Activated CD4-positive, alpha-beta T cell treated with anti-CD3 and anti-CD28 coated beads, Interleukin-2, amount 10 ng/mL, durations not matched to agents 7 days and 5 days (primary cell): ENCODE measurements around the gene NEK1. TPM values are rescaled to one million over a fixed set of nuclear protein-coding genes. Genes with fewer than 3 reads are reported as not detected.
"Not testable (repeated sequence)": the region's sequence is repeated elsewhere in the genome, so short reads cannot be mapped to it uniquely, and the experiment has no call there.

ENCODE experiments used
- CTCF ChIA-PET: fragments of 350-600 bp; sonication (Branson Sonifier 250); formaldehyde crosslinking; loops from one replicate; lab custom pipeline; 2021; ENCODE audit warnings: antibody characterized with exemption; lab: Charles Lee
- POLR2A ChIA-PET: fragments of 350-600 bp; sonication (Branson Sonifier 250); formaldehyde crosslinking; loops from one replicate; lab custom pipeline; 2021; ENCODE audit warnings: antibody characterized with exemption; lab: Charles Lee
- DNase-seq: peaks from one replicate; pipeline ENCODE4 v3.0.0-alpha.2; 2020
- H3K27ac Mint-ChIP-seq: one replicate; pipeline ENCODE4 v1.8.0; 2021; ENCODE audit warnings: mild to moderate bottlenecking, moderate library complexity, mixed read lengths
- H3K27me3 Mint-ChIP-seq: one replicate; pipeline ENCODE4 v1.8.0; 2021; ENCODE audit warnings: mixed read lengths
- H3K36me3 Mint-ChIP-seq: one replicate; pipeline ENCODE4 v1.8.0; 2021; ENCODE audit warnings: low read depth, mixed read lengths
- H3K4me1 Mint-ChIP-seq: one replicate; pipeline ENCODE4 v1.8.0; 2021; ENCODE audit warnings: mixed read lengths
- H3K4me3 Mint-ChIP-seq: one replicate; pipeline ENCODE4 v1.8.0; 2021; ENCODE audit warnings: mild to moderate bottlenecking, moderate library complexity, mixed read lengths
- H3K9me3 Mint-ChIP-seq: one replicate; pipeline ENCODE4 v1.8.0; 2021; ENCODE audit warnings: mixed read lengths
- total RNA-seq, 2 experiments: library from RNA; stranded (reverse); gene quantifications; one replicate each; pipeline ENCODE4 v1.2.3, GENCODE V29; 2021

NEK1 gene
- total RNA-seq, 2 experiments from 2014 or later, result 15.1 to 15.4 TPM

DNA sequence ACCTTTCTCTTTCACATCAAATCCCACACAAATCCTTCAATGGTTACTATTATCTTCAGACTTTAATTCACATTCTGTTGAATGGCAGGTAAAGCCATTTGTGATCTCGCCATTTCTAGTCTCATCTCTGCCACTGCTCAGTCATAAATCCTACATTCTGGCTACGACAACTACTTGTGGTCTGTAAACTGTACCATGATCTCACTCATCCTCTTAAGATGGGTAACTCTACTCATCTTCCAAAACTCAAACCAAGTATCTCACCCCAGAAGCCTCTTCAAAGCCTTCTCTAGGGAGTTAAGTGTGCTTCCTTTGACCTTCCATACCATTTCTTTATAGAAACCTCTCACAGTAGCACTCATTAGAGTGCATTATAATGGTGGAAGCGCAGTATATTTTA lies 101.8 kb downstream of the NEK1 start:
- CTCF ChIA-PET, result interaction anchor here (0.6 kb wide), 1 partner anchor 42 kb away, joined by 3 read pairs; no protein-coding TSS in a partner anchor
- no peaks in the 10 kb centered on the region for H3K27me3 Mint-ChIP-seq

GRCh38 chr4:169506903-169507302 lies 105.5 kb downstream of the NEK1 start:
- DNase-seq, result no peak
- no peak overlapping the region for H3K27ac Mint-ChIP-seq
- POLR2A ChIA-PET, result no interaction called here
- peaks cover 26% of the 10 kb centered on the region for H3K36me3 Mint-ChIP-seq
- no peaks in the 10 kb centered on the region for H3K4me1 Mint-ChIP-seq
- CTCF ChIA-PET, result no interaction called here
- no peak overlapping the region for H3K4me3 Mint-ChIP-seq
- peaks cover 18% of the 10 kb centered on the region for H3K9me3 Mint-ChIP-seq
- no peaks in the 10 kb centered on the region for H3K27me3 Mint-ChIP-seq

More for the DNA sequence above, 101.8 kb downstream of the NEK1 start:
- POLR2A ChIA-PET, result no interaction called here
- H3K9me3 Mint-ChIP-seq, result no peaks in the 10 kb centered on the region
- DNase-seq, result no peak
- no peaks in the 10 kb centered on the region for H3K4me1 Mint-ChIP-seq
- H3K36me3 Mint-ChIP-seq, result peaks cover 3% of the 10 kb centered on the region
- H3K27ac Mint-ChIP-seq, result no peak overlapping the region
- H3K4me3 Mint-ChIP-seq, result no peak overlapping the region

DNA sequence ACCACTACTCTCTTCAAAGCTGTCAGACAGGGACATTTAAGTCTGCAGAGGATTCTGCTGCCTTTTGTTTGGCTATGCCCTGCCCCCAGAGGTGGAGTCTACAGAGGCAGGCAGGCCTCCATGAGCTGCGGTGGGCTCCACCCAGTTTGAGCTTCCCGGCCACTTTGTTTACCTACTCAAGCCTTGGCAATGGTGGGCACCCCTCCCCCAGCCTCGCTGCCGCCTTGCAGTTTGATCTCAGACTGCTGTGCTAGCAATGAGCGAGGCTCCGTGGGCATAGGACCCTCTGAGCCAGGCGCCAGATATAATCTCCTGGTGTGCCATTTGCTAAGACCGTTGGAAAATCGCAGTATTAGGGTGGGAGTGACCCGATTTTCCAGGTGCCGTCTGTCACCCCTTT lies 112.5 kb downstream of the NEK1 start:
- H3K4me1 Mint-ChIP-seq, DNase-seq, CTCF ChIA-PET, H3K27me3 Mint-ChIP-seq, H3K27ac Mint-ChIP-seq, H3K4me3 Mint-ChIP-seq, POLR2A ChIA-PET: not testable (repeated sequence)
- Mint-ChIP-seq H3K36me3 (peaks cover 44% of the 10 kb centered on the region), H3K9me3 (peaks cover 30% of the 10 kb centered on the region)

- H3K36me3 Mint-ChIP-seq, H3K4me3 Mint-ChIP-seq, CTCF ChIA-PET, H3K27ac Mint-ChIP-seq, H3K27me3 Mint-ChIP-seq, DNase-seq, H3K4me1 Mint-ChIP-seq, POLR2A ChIA-PET, H3K9me3 Mint-ChIP-seq: not testable (repeated sequence)
Observed at GRCh38 chr4:169494234-169494633, 118.1 kb downstream of the NEK1 start.

GRCh38 chr4:169493164-169493524 lies 119.2 kb downstream of the NEK1 start:
- CTCF ChIA-PET, result interaction anchor here (0.5 to 0.6 kb wide), 2 partner anchors 51 to 483 kb away, joined by 3 read pairs; partner anchors contain the start of gene CBR4
- H3K9me3 Mint-ChIP-seq, result no peaks in the 10 kb centered on the region
- H3K27ac Mint-ChIP-seq, result no peak overlapping the region
- H3K27me3 Mint-ChIP-seq, result no peaks in the 10 kb centered on the region
- no peak for DNase-seq
- H3K36me3 Mint-ChIP-seq, result peaks cover 3% of the 10 kb centered on the region
- H3K4me3 Mint-ChIP-seq, result no peak overlapping the region
- peaks cover 7% of the 10 kb centered on the region for H3K4me1 Mint-ChIP-seq
- POLR2A ChIA-PET, result no interaction called here

DNA sequence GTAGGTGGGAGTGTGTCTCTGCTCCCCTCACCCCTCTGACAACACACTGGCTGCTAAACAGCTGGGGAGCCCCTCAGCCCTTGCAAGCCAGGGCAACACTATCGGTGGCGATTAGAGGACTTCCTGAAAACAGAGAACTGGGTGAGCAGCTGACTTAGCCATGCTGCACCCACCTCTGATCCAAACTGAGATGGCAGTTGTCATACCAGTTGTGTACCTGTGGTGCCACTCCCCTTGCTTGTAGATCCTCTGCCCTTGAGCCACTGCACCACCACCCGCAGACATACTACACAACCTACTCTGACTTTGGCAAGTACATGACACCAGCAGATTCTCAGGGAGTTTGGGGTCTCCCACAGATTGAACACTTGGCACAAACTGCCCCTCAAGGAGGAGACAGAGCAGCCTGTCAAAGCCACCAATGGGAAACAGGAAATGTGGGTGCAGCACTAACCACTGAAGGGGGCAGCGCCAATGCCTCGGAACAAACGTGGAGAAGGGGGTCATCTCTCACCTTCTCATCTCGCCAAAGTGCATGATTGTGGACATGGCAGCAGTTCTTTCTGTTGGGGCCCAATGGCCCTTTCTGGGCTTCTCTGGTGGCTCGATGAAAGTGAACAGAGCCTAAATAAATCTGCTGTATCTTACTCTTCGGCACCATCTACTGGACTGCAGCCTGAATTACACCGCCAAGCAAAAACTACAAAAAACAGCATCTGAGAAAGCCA lies 119.8 kb downstream of the NEK1 start:
- Mint-ChIP-seq H3K27ac (no peak overlapping the region), H3K4me3 (no peak overlapping the region), H3K27me3 (no peaks in the 10 kb centered on the region), H3K4me1 (peaks cover 7% of the 10 kb centered on the region), H3K36me3 (peaks cover 3% of the 10 kb centered on the region), H3K9me3 (no peaks in the 10 kb centered on the region)
- ChIA-PET POLR2A (no interaction called here), CTCF (interaction anchor here (0.5 to 1.0 kb wide), 2 partner anchors 11 to 482 kb away, joined by 3 read pairs; partner anchors contain the start of gene CBR4)
- DNase-seq, result peak; percentile 43

GRCh38 chr4:169491211-169491610 lies 121.2 kb downstream of the NEK1 start:
- no peaks in the 10 kb centered on the region for H3K27me3 Mint-ChIP-seq

DNA sequence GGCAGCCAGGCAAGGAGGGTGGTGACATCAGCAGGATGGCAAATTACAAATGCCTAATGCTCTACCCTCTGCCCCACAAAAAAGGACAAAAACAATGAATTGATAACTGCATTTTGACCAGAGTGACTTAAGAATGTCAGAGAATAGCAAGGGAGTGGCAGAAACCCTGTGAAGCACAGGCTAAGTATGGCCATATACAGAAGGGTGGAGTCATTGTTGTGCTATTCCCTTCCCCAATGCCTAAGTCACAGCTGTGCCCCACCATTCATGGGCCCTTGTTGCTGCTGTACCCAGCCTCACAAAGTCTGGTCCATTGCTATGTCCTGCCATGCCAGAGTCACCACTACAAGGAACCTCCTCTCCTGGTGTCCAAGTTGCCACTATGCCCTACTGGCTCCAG lies 123.1 kb downstream of the NEK1 start:
- POLR2A ChIA-PET, result no interaction called here
- CTCF ChIA-PET, result no interaction called here
- no peak for DNase-seq
- peaks cover 3% of the 10 kb centered on the region for H3K36me3 Mint-ChIP-seq
- H3K9me3 Mint-ChIP-seq, result no peaks in the 10 kb centered on the region
- no peak overlapping the region for H3K4me3 Mint-ChIP-seq
- H3K27ac Mint-ChIP-seq, result no peak overlapping the region
- no peaks in the 10 kb centered on the region for H3K27me3 Mint-ChIP-seq
- H3K4me1 Mint-ChIP-seq, result peaks cover 9% of the 10 kb centered on the region

More at GRCh38 chr4:169491211-169491610, 121.2 kb downstream of the NEK1 start:
- Mint-ChIP-seq H3K9me3 (no peaks in the 10 kb centered on the region), H3K4me1 (peaks cover 7% of the 10 kb centered on the region), H3K36me3 (peaks cover 3% of the 10 kb centered on the region), H3K4me3 (no peak overlapping the region), H3K27ac (no peak overlapping the region)
- DNase-seq, result no peak
- ChIA-PET CTCF (no interaction called here), POLR2A (no interaction called here)

DNA sequence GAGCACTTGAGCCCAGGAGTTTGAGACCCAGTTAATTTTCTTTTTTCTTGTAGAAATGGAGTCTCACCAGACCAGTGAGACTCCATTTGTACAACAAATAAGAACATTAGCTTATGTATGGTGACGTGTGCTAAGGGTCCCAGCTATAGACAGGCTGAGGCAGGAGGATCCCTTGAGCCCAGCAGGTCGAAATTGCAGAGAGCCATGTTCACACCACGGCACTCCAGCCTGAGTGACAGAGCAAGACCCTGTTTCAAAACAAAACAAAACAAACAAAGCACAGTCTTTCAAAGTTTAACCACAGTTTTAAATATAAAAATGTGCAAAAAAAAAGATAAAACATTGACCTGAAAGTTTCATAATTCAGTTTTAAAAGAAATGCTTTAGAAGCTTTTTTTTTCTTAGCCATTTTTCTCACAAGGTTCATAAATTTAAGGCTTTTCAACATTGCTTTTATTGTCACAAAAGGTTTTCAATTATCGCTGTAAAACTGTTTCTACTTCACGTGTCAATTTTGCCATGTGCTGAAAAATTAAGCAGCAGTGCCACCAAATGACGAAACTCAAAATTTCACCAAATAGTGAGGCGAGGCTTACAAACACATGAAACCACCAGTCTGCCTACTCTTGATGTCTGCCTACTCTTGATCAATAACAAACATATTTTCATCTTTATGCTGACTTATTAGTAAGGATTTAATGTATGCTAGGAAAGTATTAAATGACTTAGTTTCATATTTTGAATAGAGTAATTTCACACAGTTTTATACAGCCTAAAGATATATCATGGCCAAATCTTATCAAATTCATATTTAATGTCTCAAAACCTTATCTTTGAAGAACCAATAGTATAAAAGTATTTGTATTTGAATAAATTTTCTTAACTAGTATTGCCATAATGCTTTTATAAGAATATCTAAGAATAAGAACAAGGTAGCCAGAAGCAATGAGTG lies 126.3 kb downstream of the NEK1 start:
- CTCF ChIA-PET, result interaction anchor here (0.6 kb wide), 1 partner anchor 555 kb away, joined by 3 read pairs; no protein-coding TSS in a partner anchor
- POLR2A ChIA-PET, result no interaction called here
- DNase-seq, result peak; percentile 62
- Mint-ChIP-seq H3K4me1 (peaks cover 2% of the 10 kb centered on the region), H3K27ac (no peak overlapping the region), H3K4me3 (no peak overlapping the region), H3K36me3 (no peaks in the 10 kb centered on the region), H3K9me3 (peaks cover under 1% of the 10 kb centered on the region), H3K27me3 (no peaks in the 10 kb centered on the region)

DNA sequence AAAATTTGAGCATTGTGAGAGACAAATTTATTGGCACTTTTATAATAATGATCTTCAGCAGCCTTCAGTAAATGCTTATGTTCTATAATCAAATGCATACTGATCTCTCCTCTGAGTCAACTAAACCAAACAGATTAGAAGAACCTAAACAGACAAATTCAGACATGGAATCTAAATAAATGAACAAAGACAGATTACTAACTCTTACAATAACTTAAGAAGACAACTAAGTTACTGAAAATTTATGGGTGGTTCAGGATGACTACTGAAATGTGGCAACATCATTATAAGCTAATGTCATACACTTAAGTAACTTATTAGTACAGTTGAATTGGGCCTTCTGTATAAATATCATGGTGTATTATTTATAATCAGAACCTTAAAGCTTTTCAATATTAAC lies 127.3 kb downstream of the NEK1 start:
- no peak overlapping the region for H3K4me3 Mint-ChIP-seq
- POLR2A ChIA-PET, result no interaction called here
- CTCF ChIA-PET, result interaction anchor here (0.6 kb wide), 1 partner anchor 554 kb away, joined by 3 read pairs; no protein-coding TSS in a partner anchor

DNA sequence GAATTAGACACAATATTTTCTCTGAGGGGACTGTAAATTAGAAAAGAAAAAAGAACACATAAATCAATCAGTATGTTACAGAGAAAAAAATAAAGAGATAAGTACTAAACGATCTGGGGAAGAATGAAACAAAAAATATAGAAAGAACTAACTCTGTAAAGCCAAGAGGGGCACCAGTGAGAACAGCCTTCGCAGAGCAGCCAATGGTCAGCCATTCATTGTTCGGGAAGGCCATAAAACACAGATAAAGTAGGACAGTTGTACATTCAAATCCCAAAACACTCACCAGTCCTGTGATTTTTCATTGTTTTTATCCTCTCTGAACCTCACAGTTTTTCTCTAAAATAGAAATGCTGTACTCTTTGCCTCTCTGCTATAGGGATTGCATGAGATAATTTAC lies 127.9 kb downstream of the NEK1 start:
- Mint-ChIP-seq H3K27ac (no peak overlapping the region), H3K4me3 (no peak overlapping the region), H3K4me1 (peaks cover 2% of the 10 kb centered on the region), H3K9me3 (peaks cover 2% of the 10 kb centered on the region), H3K36me3 (no peaks in the 10 kb centered on the region), H3K27me3 (no peaks in the 10 kb centered on the region)
- no peak for DNase-seq
- ChIA-PET CTCF (interaction anchor here (1.0 kb wide), 1 partner anchor 474 kb away, joined by 3 read pairs; the partner anchor contains the start of gene CBR4), POLR2A (no interaction called here)

More for the DNA sequence above, 127.3 kb downstream of the NEK1 start:
- H3K27me3 Mint-ChIP-seq, result no peaks in the 10 kb centered on the region
- peaks cover 2% of the 10 kb centered on the region for H3K9me3 Mint-ChIP-seq
- no peaks in the 10 kb centered on the region for H3K36me3 Mint-ChIP-seq
- no peak for DNase-seq
- H3K27ac Mint-ChIP-seq, result no peak overlapping the region
- H3K4me1 Mint-ChIP-seq, result peaks cover 2% of the 10 kb centered on the region

DNA sequence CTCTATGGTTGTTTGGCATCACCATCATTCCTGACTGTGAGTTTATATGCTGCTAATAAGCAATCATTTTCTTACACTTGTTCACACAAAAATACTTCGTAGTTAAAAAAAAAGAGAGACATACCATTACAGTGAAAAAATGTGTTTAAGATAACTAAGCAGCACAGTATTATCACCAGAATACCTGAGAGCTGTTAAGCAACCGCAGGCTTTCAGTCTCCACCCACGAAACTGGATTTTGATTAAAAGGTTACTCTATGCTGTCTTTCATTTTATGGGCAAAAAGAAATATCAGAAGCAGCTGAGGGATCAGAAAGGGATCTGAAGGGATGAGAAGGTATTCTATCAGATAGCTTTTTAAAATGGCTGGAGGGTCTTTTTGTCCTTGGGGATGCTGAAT lies 148.3 kb downstream of the NEK1 start:
- Mint-ChIP-seq H3K27me3 (no peaks in the 10 kb centered on the region), H3K36me3 (peaks cover 20% of the 10 kb centered on the region), H3K9me3 (peaks cover 4% of the 10 kb centered on the region), H3K27ac (no peak overlapping the region), H3K4me3 (no peak overlapping the region), H3K4me1 (no peaks in the 10 kb centered on the region)
- no peak for DNase-seq
- POLR2A ChIA-PET, result no interaction called here
- CTCF ChIA-PET, result no interaction called here

- H3K36me3 Mint-ChIP-seq, result peaks cover 26% of the 10 kb centered on the region
- DNase-seq, result no peak
- no peak overlapping the region for H3K4me3 Mint-ChIP-seq
- H3K27ac Mint-ChIP-seq, result no peak overlapping the region
- H3K4me1 Mint-ChIP-seq, result no peaks in the 10 kb centered on the region
- POLR2A ChIA-PET, result no interaction called here
- H3K27me3 Mint-ChIP-seq, result no peaks in the 10 kb centered on the region
- CTCF ChIA-PET, result no interaction called here
- H3K9me3 Mint-ChIP-seq, result peaks cover 3% of the 10 kb centered on the region
Observed at GRCh38 chr4:169460081-169460480, 152.3 kb downstream of the NEK1 start.
